Testis (tissue), 3 donors: ENCODE measurements around the gene MAZ. TPM values are rescaled to one million over a fixed set of nuclear protein-coding genes. Genes with fewer than 3 reads are reported as not detected.

Experiments
- DNase-seq: peaks from one replicate; pipeline ENCODE4 v3.0.0-alpha.2; 2019
- H3K27ac ChIP-seq, 2 donors: fragments of 200-600 bp; sonication (generic); one replicate each; pipeline ENCODE4 v1.5.1; 2019
- H3K27me3 ChIP-seq: fragments of 200-600 bp; sonication (generic); one replicate; pipeline ENCODE4 v1.5.1; 2019
- H3K36me3 ChIP-seq: fragments of 200-600 bp; sonication (generic); one replicate; pipeline ENCODE4 v1.5.1; 2017; ENCODE audit warnings: low read depth; ENCODE audit errors: missing control alignments
- H3K4me1 ChIP-seq: fragments of 200-600 bp; sonication (generic); one replicate; pipeline ENCODE4 v1.5.1; 2019
- H3K4me3 ChIP-seq, 2 donors: fragments of 200-600 bp; sonication (generic); one replicate each; pipeline ENCODE4 v1.5.1; 2017 to 2019
- H3K9me3 ChIP-seq: fragments of 200-600 bp; sonication (generic); one replicate; pipeline ENCODE4 v1.5.1; 2017
- POLR2A ChIP-seq: fragments of 450-650 bp; IDR thresholded peaks from one replicate; pipeline ENCODE4 v1.6.1; 2017; ENCODE audit warnings: antibody characterized with exemption, mild to moderate bottlenecking, moderate library complexity
- WGBS, 2 donors: methylation state at CpG; one replicate each; pipeline ENCODE4 v1.1.5; 2018; 5-methylcytosine and 5-hydroxymethylcytosine counted together
- intact Hi-C: fragments of 100-400 bp; cut with DNase I; formaldehyde crosslinking; loops from one replicate; pipeline ENCODE4 v1.15.1; 2023; ENCODE audit warnings: low total_unique reads
- polyA plus RNA-seq: library from polyadenylated mRNA; stranded (reverse); fragments of 350-450 nt; fragmentation: Illumina TruSeq; extraction: RNeasy Lipid Tissue Mini Kit (QIAGEN cat#74804); gene quantifications from one replicate; pipeline ENCODE4 v1.2.3, GENCODE V29; 2014; ENCODE audit warnings: low read depth, low replicate concordance; ENCODE audit not compliant: insufficient read depth
- total RNA-seq, 2 donors: library from RNA; depleted of rRNA; stranded (reverse); fragments of >200 nt; gene quantifications; one replicate each; pipeline ENCODE4 v1.2.3, GENCODE V29; 2016
- TF ChIP-seq, protein P1 (sequence below), 3 experiments: fragments of 450-650 bp in 2 of 3; fragments of 200-600 bp in 1 of 3; sonication (generic) in 1 of 3; IDR thresholded peaks; one replicate each; pipeline ENCODE4 v1.5.1; 2016 to 2019; ENCODE audit warnings: antibody characterized with exemption in 3 of 3, mild to moderate bottlenecking in 2 of 3, moderate library complexity in 1 of 3

Gene MAZ
- total and polyA plus RNA-seq, 3 donors from 2014 or later, result 173 to 217 (median 186) TPM

DNA sequence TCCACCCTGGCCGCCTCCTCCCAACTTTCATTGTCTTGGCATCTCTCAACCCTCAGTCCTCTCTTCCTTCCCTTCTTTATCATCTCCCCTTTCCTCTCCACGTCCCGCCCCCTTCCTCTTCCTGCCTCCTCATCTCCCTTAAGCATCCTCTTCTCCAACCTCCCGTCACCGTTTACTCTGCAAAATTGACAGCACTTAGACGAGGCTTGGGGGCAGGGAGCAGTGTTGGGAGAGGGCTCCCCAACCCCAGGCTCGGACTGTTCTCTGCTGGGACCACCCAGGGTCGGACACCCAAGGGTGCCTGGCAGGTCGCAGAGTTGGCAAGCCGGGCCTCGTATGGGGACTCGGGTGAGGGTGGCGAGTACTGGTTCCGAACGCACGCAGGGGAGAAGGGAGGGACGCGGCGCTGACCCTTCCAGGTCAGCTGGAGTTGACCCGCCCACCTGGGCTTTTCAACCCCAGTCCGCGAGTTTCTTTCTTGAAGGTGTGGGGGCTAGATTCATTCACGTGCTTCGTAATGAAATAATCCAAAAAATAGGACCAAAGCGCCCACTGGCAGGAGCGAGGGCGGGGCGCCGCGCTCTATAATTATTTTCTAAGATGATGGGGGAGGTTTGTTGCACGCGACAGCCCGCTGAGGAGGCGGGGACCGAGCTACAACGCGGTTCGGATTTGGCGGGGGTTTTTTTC is 8.8 kb downstream of the MAZ start:
- DNase-seq, result peak; percentile 48
- no peaks in the 10 kb centered on the region for H3K36me3 ChIP-seq
- no peaks in the 10 kb centered on the region for H3K27me3 ChIP-seq
- H3K27ac ChIP-seq, result peak overlapping the region; percentile 52 to 98
- no peaks in the 10 kb centered on the region for H3K9me3 ChIP-seq
- TF ChIP-seq, protein P1, sequence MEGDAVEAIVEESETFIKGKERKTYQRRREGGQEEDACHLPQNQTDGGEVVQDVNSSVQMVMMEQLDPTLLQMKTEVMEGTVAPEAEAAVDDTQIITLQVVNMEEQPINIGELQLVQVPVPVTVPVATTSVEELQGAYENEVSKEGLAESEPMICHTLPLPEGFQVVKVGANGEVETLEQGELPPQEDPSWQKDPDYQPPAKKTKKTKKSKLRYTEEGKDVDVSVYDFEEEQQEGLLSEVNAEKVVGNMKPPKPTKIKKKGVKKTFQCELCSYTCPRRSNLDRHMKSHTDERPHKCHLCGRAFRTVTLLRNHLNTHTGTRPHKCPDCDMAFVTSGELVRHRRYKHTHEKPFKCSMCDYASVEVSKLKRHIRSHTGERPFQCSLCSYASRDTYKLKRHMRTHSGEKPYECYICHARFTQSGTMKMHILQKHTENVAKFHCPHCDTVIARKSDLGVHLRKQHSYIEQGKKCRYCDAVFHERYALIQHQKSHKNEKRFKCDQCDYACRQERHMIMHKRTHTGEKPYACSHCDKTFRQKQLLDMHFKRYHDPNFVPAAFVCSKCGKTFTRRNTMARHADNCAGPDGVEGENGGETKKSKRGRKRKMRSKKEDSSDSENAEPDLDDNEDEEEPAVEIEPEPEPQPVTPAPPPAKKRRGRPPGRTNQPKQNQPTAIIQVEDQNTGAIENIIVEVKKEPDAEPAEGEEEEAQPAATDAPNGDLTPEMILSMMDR (IDR thresholded peaks at IDR 0.05), result no peak
- no peak for TF ChIP-seq POLR2A
- peaks cover 61% of the 10 kb centered on the region for H3K4me1 ChIP-seq
- H3K4me3 ChIP-seq, result peak overlapping the region; percentile 75 to 78
- 3 to 5% methylated on average over 28 to 39 of the region's 39 CpGs for WGBS, 2 donors
- intact Hi-C loops, result no loop called here

DNA sequence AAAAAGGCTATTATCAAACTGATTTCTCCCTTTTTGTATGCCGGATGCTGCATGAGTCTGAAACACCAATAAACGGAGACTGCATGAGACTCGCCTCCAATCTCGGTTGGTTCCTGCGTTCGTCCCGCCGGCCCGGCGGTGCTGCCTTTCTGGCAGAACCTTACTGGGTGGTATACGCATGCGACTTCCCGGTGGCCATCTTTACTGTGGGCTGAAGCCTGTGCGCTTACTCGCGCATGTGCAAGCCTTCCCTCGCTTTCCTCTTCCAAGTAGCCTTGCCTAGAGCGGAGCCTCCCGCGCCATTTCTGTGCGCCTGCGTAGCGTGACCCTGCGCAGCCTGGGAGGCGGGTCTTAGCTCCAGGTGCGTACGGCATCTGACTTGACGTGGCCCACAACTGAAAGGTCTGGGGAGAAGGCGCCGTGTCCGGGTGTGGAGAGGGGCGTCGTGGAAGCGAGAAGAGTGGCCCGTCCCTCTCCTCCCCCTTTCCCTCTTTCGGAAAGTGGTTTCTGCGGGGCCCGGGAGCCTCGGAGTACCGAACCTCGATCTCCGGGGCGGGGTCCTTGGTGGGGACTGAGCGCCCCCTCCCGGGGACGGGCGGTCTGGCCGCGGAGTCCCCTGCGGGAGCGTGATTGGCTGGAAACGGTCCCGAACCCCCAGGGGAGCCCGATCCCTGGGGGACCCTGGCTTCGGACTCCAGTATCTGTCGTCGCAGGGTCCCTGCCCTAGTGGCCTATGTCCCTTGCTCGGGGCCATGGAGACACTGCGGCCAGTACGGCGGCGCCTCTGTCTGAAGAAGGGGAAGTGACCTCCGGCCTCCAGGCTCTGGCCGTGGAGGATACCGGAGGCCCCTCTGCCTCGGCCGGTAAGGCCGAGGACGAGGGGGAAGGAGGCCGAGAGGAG is 9.7 kb downstream of the MAZ start, which contains the start of gene PAGR1:
PAGR1 (plus strand) TSS at position 360 of the 901 bp plus-strand sequence; CDS start at position 734, 374 bp downstream.
- Histone ChIP-seq H3K27me3 (no peaks in the 10 kb centered on the region), H3K4me3 (peak within 1 kb of the TSS; percentile 75 to 78), H3K9me3 (no peaks in the 10 kb centered on the region), H3K4me1 (peaks cover 53% of the 10 kb centered on the region), H3K27ac (peak within 1 kb of the TSS; percentile 91 to 98), H3K36me3 (no peaks in the 10 kb centered on the region)
- WGBS, 2 donors, result 0% methylated on average over 35 to 53 of the region's 70 CpGs
- intact Hi-C loops, result no loop called here
- peak; percentile 99 for DNase-seq
- peak; percentile 19 for TF ChIP-seq POLR2A
- TF ChIP-seq, protein P1 (IDR thresholded peaks at IDR 0.05), result peak; percentile 72 to 91 (median 76)

DNA sequence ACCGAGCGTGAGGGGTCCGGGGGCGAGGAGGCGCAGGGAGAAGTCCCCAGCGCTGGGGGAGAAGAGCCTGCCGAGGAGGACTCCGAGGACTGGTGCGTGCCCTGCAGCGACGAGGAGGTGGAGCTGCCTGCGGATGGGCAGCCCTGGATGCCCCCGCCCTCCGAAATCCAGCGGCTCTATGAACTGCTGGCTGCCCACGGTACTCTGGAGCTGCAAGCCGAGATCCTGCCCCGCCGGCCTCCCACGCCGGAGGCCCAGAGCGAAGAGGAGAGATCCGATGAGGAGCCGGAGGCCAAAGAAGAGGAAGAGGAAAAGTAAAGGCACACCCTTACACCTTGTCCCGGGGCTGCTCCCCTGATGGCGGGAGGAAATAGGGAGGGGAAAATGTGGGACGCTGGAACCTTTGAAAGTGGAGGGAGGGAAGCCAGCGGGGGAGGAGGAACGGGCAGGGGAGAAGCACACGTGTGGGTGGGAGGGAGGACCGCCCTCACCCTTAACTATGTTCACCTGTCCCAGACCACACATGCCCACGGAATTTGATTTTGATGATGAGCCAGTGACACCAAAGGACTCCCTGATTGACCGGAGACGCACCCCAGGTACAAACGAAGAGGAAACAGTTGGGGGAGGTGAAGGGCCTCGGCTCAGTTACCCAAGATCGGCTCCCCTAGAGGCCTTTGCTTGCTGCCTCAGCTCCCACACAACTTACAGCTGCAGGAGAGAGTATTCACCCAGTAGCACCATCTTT is 10.5 kb downstream of the MAZ start:
- H3K4me1 ChIP-seq, result peaks cover 53% of the 10 kb centered on the region

DNA sequence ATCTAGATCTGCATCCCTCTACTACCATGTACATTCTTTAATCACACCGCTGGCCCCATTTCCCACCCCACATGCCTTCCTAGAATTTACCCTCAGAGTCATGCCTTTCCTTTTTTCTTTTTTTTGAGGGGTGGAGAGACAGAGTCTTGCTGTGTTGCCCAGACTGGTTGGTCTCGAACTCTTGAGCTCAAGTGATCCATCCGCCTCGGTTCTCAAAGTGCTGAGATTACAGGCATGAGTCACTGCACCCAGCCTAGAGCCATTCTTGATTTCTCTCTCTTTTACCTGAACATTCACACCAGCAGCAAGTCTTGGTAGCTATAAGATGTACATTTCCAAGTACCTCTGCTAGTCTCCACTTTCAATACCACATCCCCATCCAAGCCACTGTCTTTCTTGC is 11.8 kb downstream of the MAZ start:
- intact Hi-C loops, result no loop called here
- no peaks in the 10 kb centered on the region for H3K36me3 ChIP-seq
- DNase-seq, result no peak
- no peak overlapping the region for H3K27ac ChIP-seq
- peaks cover 53% of the 10 kb centered on the region for H3K4me1 ChIP-seq
- H3K9me3 ChIP-seq, result no peaks in the 10 kb centered on the region
- TF ChIP-seq POLR2A, result no peak
- TF ChIP-seq, protein P1 (IDR thresholded peaks at IDR 0.05), result no peak
- H3K27me3 ChIP-seq, result no peaks in the 10 kb centered on the region
- 87 to 90% methylated on average over 4 of the region's 4 CpGs for WGBS, 2 donors
- H3K4me3 ChIP-seq, result no peak overlapping the region

More for the DNA sequence above, 10.5 kb downstream of the MAZ start:
- Histone ChIP-seq H3K27me3 (no peaks in the 10 kb centered on the region), H3K36me3 (no peaks in the 10 kb centered on the region), H3K4me3 (peak overlapping the region; percentile 75 to 78), H3K27ac (peak overlapping the region; percentile 91 to 98), H3K9me3 (no peaks in the 10 kb centered on the region)
- TF ChIP-seq POLR2A, result no peak
- TF ChIP-seq, protein P1 (IDR thresholded peaks at IDR 0.05), result no peak
- intact Hi-C loops, result no loop called here
- WGBS, 2 donors, result 3 to 5% methylated on average over 29 to 37 of the region's 37 CpGs
- DNase-seq, result peak; percentile 72
